Measurements from ENCODE around the gene KDM6B.

KDM6B gene

GRCh38 chr17:7825206-7825990 lies 8.6 kb upstream of the KDM6B start:
- Histone ChIP-seq H3K9me3 (ENCODE audit: insufficient read depth, low read depth, low read length) (no peaks in the 10 kb centered on the region), H3K27ac (ENCODE audit: low read length) (no peak overlapping the region), H3K27me3 (ENCODE audit: insufficient read depth, low read length) (peaks cover 53% of the 10 kb centered on the region), H3K4me1 (ENCODE audit: insufficient read depth, low read length) (no peaks in the 10 kb centered on the region), H3K4me3 (ENCODE audit: low read length) (no peak overlapping the region), H3K36me3 (ENCODE audit: insufficient read depth, low read depth, low read length) (no peaks in the 10 kb centered on the region), H3K9ac (ENCODE audit: low read depth, low read length) (no peak overlapping the region)

DNA sequence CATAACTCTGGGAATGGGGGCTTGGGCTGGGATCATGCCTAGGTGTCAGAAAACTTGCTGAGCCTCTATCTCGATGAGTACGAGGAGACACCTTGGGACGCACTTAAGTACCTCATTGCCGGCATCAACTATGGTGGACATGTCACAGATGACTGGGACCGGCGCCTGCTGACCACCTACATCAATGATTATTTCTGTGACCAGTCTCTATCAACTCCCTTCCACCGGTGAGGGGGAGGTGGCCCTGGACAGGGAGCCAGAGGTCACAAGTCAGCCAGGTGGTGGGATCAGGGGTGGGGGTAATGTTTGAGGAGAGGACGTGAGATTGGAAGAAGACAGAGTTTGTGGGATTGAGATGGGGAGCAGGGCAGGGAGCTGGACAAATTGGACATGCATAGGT lies 3.4 kb upstream of the KDM6B start:
- no peak overlapping the region for H3K27ac ChIP-seq (ENCODE audit: low read length)
- no peaks in the 10 kb centered on the region for H3K4me1 ChIP-seq (ENCODE audit: insufficient read depth, low read length)
- no peaks in the 10 kb centered on the region for H3K9me3 ChIP-seq (ENCODE audit: insufficient read depth, low read depth, low read length)
- H3K4me3 ChIP-seq (ENCODE audit: low read length) = no peak overlapping the region
- H3K9ac ChIP-seq (ENCODE audit: low read depth, low read length) = no peak overlapping the region
- no peaks in the 10 kb centered on the region for H3K36me3 ChIP-seq (ENCODE audit: insufficient read depth, low read depth, low read length)
- peaks cover 67% of the 10 kb centered on the region for H3K27me3 ChIP-seq (ENCODE audit: insufficient read depth, low read length)

GRCh38 chr17:7831233-7831632 lies 2.8 kb upstream of the KDM6B start:
- H3K27me3 ChIP-seq (ENCODE audit: insufficient read depth, low read length) = peaks cover 61% of the 10 kb centered on the region
- H3K4me3 ChIP-seq (ENCODE audit: low read length) = no peak overlapping the region
- no peak overlapping the region for H3K27ac ChIP-seq (ENCODE audit: low read length)
- no peaks in the 10 kb centered on the region for H3K4me1 ChIP-seq (ENCODE audit: insufficient read depth, low read length)
- H3K36me3 ChIP-seq (ENCODE audit: insufficient read depth, low read depth, low read length) = no peaks in the 10 kb centered on the region
- no peaks in the 10 kb centered on the region for H3K9me3 ChIP-seq (ENCODE audit: insufficient read depth, low read depth, low read length)
- H3K9ac ChIP-seq (ENCODE audit: low read depth, low read length) = no peak overlapping the region

DNA sequence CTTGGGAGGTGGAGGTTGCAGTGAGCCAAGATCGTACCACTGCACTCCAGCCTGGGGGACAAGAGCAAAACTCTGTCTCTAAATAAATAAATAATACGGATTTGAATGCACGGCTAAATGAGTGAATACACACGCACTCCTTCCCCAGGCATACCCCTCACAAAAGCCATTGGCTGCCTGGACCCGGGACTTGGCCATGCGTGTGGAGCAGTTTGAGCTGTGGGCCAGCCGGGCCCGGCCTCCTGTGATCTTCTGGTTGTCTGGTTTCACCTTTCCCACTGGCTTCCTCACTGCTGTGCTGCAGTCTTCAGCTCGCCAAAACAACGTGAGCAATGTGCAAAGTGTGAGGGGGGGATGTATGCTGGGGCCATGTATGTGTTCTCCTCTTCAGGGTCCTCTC lies 1.6 kb upstream of the KDM6B start:
- H3K4me1 ChIP-seq (ENCODE audit: insufficient read depth, low read length) = peaks cover 4% of the 10 kb centered on the region; the same call in 1 of the 2 replicates
- no peak overlapping the region for H3K27ac ChIP-seq (ENCODE audit: low read length)
- no peaks in the 10 kb centered on the region for H3K9me3 ChIP-seq (ENCODE audit: insufficient read depth, low read depth, low read length)
- H3K4me3 ChIP-seq (ENCODE audit: low read length) = no peak overlapping the region
- H3K27me3 ChIP-seq (ENCODE audit: insufficient read depth, low read length) = peaks cover 55% of the 10 kb centered on the region
- H3K36me3 ChIP-seq (ENCODE audit: insufficient read depth, low read depth, low read length) = no peaks in the 10 kb centered on the region
- H3K9ac ChIP-seq (ENCODE audit: low read depth, low read length) = no peak overlapping the region

DNA sequence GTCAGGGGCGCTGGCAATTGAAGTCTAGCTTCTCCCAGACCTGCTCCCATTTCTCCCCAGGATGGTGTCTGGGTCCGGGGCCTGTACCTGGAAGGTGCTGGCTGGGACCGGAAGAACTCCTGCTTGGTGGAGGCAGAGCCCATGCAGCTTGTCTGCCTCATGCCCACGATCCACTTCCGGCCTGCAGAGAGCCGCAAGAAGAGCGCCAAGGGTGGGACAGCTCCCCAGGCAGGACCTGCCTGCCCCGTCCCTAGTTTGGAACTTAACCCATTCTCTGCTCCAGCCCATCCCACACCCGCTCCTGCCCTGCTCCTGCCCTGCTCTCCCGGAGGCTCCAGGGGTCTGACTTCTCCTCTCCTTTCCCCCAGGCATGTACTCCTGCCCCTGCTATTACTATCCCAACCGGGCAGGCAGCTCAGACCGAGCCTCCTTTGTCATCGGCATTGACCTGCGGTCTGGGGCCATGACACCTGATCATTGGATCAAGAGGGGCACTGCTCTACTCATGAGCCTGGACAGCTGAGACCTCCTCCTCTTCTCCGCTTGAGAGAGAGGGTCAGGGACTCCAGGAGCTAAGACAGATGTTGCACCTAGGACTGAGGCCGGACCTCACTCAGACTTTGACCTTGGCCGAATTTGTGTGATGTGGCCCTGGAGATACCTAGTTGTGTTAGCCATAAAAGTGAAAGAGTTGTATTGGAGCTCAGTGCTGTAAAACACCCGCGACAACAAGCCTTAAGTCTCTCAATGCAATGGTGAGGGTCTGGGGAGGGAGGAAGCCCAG lies 814 bp upstream of the KDM6B start:
- Histone ChIP-seq H3K27me3 (ENCODE audit: insufficient read depth, low read length) (peaks cover 49% of the 10 kb centered on the region), H3K4me3 (ENCODE audit: low read length) (peak overlapping the region; percentile 90), H3K27ac (ENCODE audit: low read length) (no peak overlapping the region)

DNA sequence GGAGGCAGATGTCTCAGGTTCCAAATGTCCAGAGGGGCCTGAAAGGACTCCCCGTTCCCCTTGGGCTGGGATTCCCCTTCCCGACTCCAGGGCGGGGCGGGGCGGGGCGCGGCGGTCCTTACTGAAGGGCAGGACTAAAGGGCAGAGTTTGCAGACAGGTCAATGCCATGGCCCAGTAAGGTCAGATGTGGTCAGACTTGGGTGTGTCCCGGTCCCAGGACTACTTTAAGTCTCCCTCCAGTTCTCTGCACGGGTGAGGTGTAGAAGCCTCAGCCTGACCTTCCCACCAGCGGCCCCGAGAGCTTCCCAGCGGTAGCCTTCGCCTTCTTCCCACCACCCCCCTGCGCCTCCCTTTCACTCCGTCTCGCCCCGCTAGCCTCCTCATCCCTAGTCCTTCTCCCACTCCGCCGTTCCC lies 532 bp downstream of the KDM6B start:
- Histone ChIP-seq H3K4me3 (ENCODE audit: low read length) (peak overlapping the region; percentile 90), H3K9ac (ENCODE audit: low read depth, low read length) (no peak overlapping the region), H3K9me3 (ENCODE audit: insufficient read depth, low read depth, low read length) (no peaks in the 10 kb centered on the region), H3K36me3 (ENCODE audit: insufficient read depth, low read depth, low read length) (no peaks in the 10 kb centered on the region), H3K4me1 (ENCODE audit: insufficient read depth, low read length) (peaks cover 12% of the 10 kb centered on the region; the same call in 1 of the 2 replicates), H3K27me3 (ENCODE audit: insufficient read depth, low read length) (peaks cover 57% of the 10 kb centered on the region), H3K27ac (ENCODE audit: low read length) (no peak overlapping the region)

More for the DNA sequence above, 814 bp upstream of the KDM6B start:
- Histone ChIP-seq H3K4me1 (ENCODE audit: insufficient read depth, low read length) (peaks cover 8% of the 10 kb centered on the region; the same call in 1 of the 2 replicates), H3K36me3 (ENCODE audit: insufficient read depth, low read depth, low read length) (no peaks in the 10 kb centered on the region), H3K9me3 (ENCODE audit: insufficient read depth, low read depth, low read length) (no peaks in the 10 kb centered on the region), H3K9ac (ENCODE audit: low read depth, low read length) (no peak overlapping the region)

DNA sequence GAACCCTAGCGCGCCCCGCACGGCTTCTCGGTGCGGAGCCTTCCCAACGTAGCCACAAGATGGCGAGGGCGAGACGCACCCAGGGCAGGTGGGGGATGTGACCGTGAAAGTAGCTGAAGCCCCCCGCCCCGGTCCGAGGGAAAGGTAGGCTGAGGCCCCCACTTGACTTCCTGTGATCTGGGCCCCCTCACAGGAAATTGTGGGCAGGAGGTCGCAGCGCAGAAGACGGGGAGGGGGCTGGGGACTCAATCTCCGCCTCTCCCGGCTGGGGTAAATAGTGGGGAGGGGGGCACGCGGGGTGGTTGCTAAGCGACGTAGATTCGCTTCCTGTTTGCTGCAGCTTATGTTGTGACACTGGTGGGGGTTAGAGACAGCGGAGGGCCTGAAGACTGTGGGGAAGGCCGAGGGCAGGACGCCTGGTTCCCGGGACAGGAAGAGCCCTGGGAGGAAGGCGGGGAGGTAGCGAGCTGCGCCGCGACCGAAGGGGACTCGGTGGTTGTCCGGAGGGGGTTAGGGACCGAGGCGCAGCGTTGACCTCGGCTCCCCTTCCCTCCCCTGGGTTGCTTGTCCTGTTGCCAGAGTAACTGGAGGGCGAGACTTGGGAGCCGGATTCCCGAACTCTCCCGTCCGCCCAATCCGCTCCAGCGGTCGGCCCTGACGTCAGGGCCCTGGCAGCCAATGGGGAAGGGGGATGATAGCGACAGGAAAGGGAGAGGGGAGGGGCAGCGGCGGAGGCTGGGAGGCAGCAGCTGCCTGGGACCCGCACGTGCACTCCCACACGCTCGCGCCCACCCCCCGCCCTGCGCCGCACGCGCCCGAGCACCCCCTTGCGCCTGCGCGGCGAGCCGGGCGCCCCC lies 1.2 kb downstream of the KDM6B start:
- Histone ChIP-seq H3K27ac (ENCODE audit: low read length) (peak overlapping the region; percentile 27), H3K9ac (ENCODE audit: low read depth, low read length) (peak overlapping the region; percentile 83; the same call in 1 of the 2 replicates), H3K4me1 (ENCODE audit: insufficient read depth, low read length) (peaks cover 12% of the 10 kb centered on the region; the same call in 1 of the 2 replicates), H3K4me3 (ENCODE audit: low read length) (peak overlapping the region; percentile 90), H3K9me3 (ENCODE audit: insufficient read depth, low read depth, low read length) (no peaks in the 10 kb centered on the region), H3K36me3 (ENCODE audit: insufficient read depth, low read depth, low read length) (no peaks in the 10 kb centered on the region), H3K27me3 (ENCODE audit: insufficient read depth, low read length) (peaks cover 60% of the 10 kb centered on the region)

GRCh38 chr17:7835814-7836595 lies 2.0 kb downstream of the KDM6B start:
- peaks cover 60% of the 10 kb centered on the region for H3K27me3 ChIP-seq (ENCODE audit: insufficient read depth, low read length)
- H3K4me1 ChIP-seq (ENCODE audit: insufficient read depth, low read length) = peaks cover 12% of the 10 kb centered on the region; the same call in 1 of the 2 replicates
- peak overlapping the region; percentile 27 for H3K27ac ChIP-seq (ENCODE audit: low read length)

GRCh38 chr17:7836596-7837407 lies 2.8 kb downstream of the KDM6B start:
- H3K4me1 ChIP-seq (ENCODE audit: insufficient read depth, low read length) = peaks cover 15% of the 10 kb centered on the region; the same call in 1 of the 2 replicates
- H3K9me3 ChIP-seq (ENCODE audit: insufficient read depth, low read depth, low read length) = no peaks in the 10 kb centered on the region
- peak overlapping the region; percentile 83; the same call in 1 of the 2 replicates for H3K9ac ChIP-seq (ENCODE audit: low read depth, low read length)
- no peaks in the 10 kb centered on the region for H3K36me3 ChIP-seq (ENCODE audit: insufficient read depth, low read depth, low read length)
- peaks cover 58% of the 10 kb centered on the region for H3K27me3 ChIP-seq (ENCODE audit: insufficient read depth, low read length)
- H3K4me3 ChIP-seq (ENCODE audit: low read length) = peak overlapping the region; percentile 90
- H3K27ac ChIP-seq (ENCODE audit: low read length) = peak overlapping the region; percentile 27

More at GRCh38 chr17:7835814-7836595, 2.0 kb downstream of the KDM6B start:
- Histone ChIP-seq H3K36me3 (ENCODE audit: insufficient read depth, low read depth, low read length) (no peaks in the 10 kb centered on the region), H3K4me3 (ENCODE audit: low read length) (peak overlapping the region; percentile 90), H3K9me3 (ENCODE audit: insufficient read depth, low read depth, low read length) (no peaks in the 10 kb centered on the region), H3K9ac (ENCODE audit: low read depth, low read length) (peak overlapping the region; percentile 83; the same call in 1 of the 2 replicates)

GRCh38 chr17:7837408-7838088 lies 3.5 kb downstream of the KDM6B start:
- peak overlapping the region; percentile 17; the same call in 1 of the 2 replicates for H3K9ac ChIP-seq (ENCODE audit: low read depth, low read length)
- no peak overlapping the region for H3K27ac ChIP-seq (ENCODE audit: low read length)
- H3K9me3 ChIP-seq (ENCODE audit: insufficient read depth, low read depth, low read length) = no peaks in the 10 kb centered on the region
- peak overlapping the region; percentile 90 for H3K4me3 ChIP-seq (ENCODE audit: low read length)
- peaks cover 54% of the 10 kb centered on the region for H3K27me3 ChIP-seq (ENCODE audit: insufficient read depth, low read length)
- H3K4me1 ChIP-seq (ENCODE audit: insufficient read depth, low read length) = peaks cover 15% of the 10 kb centered on the region; the same call in 1 of the 2 replicates
- no peaks in the 10 kb centered on the region for H3K36me3 ChIP-seq (ENCODE audit: insufficient read depth, low read depth, low read length)

Measured in iPS-20b (cell line).